ENCODE measurements around the gene EIF4A3.

- TF ChIP-seq, protein P1, sequence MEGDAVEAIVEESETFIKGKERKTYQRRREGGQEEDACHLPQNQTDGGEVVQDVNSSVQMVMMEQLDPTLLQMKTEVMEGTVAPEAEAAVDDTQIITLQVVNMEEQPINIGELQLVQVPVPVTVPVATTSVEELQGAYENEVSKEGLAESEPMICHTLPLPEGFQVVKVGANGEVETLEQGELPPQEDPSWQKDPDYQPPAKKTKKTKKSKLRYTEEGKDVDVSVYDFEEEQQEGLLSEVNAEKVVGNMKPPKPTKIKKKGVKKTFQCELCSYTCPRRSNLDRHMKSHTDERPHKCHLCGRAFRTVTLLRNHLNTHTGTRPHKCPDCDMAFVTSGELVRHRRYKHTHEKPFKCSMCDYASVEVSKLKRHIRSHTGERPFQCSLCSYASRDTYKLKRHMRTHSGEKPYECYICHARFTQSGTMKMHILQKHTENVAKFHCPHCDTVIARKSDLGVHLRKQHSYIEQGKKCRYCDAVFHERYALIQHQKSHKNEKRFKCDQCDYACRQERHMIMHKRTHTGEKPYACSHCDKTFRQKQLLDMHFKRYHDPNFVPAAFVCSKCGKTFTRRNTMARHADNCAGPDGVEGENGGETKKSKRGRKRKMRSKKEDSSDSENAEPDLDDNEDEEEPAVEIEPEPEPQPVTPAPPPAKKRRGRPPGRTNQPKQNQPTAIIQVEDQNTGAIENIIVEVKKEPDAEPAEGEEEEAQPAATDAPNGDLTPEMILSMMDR (IDR thresholded peaks at IDR 0.05) = no peak
- no peak for TF ChIP-seq POLR2A (IDR thresholded peaks at IDR 0.05)
Measured at GRCh38 chr17:80181431-80181830, 34.5 kb upstream of the EIF4A3 start.

Data from body of pancreas (tissue), 4 donors.